Measurements from ENCODE around the gene PAK6.

- no peak for TF ChIP-seq CTCF (IDR thresholded peaks at IDR 0.05; ENCODE audit: poor library complexity, severe bottlenecking)
- TF ChIP-seq POLR2AphosphoS5 (IDR thresholded peaks at IDR 0.05), result no peak
- TF ChIP-seq TAF1 (IDR thresholded peaks at IDR 0.05; ENCODE audit: low read depth), result no peak
- no peak for TF ChIP-seq REST (IDR thresholded peaks at IDR 0.05; ENCODE audit: borderline replicate concordance)
Measured at GRCh38 chr15:40285151-40285550, 46.3 kb downstream of the PAK6 start.

Measured in neural cell (in vitro differentiated cells).